Neutrophil (primary cell): ENCODE results near the gene LGALS3BP.

Experiments
- H3K27ac ChIP-seq: fragments of 200-600 bp; sonication (generic); 2 replicates; pipeline ENCODE4 v1.5.1; 2016; ENCODE audit warnings: mild to moderate bottlenecking, moderate library complexity
- H3K27me3 ChIP-seq: fragments of 200-600 bp; sonication (generic); 2 replicates; pipeline ENCODE4 v1.6.0; 2016; ENCODE audit warnings: mild to moderate bottlenecking
- H3K36me3 ChIP-seq: fragments of 200-600 bp; sonication (generic); 2 replicates; pipeline ENCODE4 v1.5.1; 2017
- H3K4me1 ChIP-seq, 2 experiments: fragments of 200-600 bp in 1 of 2; sonication (generic) in 1 of 2; 1 replicate in 1 of 2; 2 replicates in 1 of 2; pipeline versions ENCODE4 v1.5.1 to v1.6.1; 2013 to 2016; ENCODE audit warnings: low read depth in 1 of 2, low read length in 1 of 2, mild to moderate bottlenecking in 1 of 2, moderate library complexity in 1 of 2; ENCODE audit not compliant: control insufficient read depth in 1 of 2, insufficient read depth in 1 of 2
- H3K4me3 ChIP-seq, 2 experiments: fragments of 200-600 bp in 1 of 2; sonication (generic) in 1 of 2; 1 replicate in 1 of 2; 2 replicates in 1 of 2; pipeline ENCODE4 v1.5.1; 2013 to 2016; ENCODE audit warnings: low read depth in 1 of 2, low read length in 1 of 2, mild to moderate bottlenecking in 1 of 2, moderate library complexity in 1 of 2
- H3K9me3 ChIP-seq: fragments of 200-600 bp; sonication (generic); 2 replicates; pipeline ENCODE4 v1.5.1; 2016
- CTCF ChIP-seq: fragments of 200-600 bp; sonication (generic); IDR thresholded peaks from 2 replicates; pipeline ENCODE4 v1.5.1; 2016; ENCODE audit warnings: antibody characterized with exemption

Gene LGALS3BP

GRCh38 chr17:79017546-79018369 is 38.0 kb upstream of the LGALS3BP start:
- H3K36me3 ChIP-seq, result no peaks in the 10 kb centered on the region
- H3K27me3 ChIP-seq, result peaks cover 58% of the 10 kb centered on the region
- no peak overlapping the region for H3K4me3 ChIP-seq
- no peaks in the 10 kb centered on the region for H3K4me1 ChIP-seq
- TF ChIP-seq CTCF, result no peak
- no peaks in the 10 kb centered on the region for H3K9me3 ChIP-seq
- H3K27ac ChIP-seq, result no peak overlapping the region

GRCh38 chr17:79014158-79014758 is 34.5 kb upstream of the LGALS3BP start:
- peaks cover 5 to 6% of the 10 kb centered on the region in 2 experiments for H3K4me1 ChIP-seq
- no peaks in the 10 kb centered on the region for H3K9me3 ChIP-seq
- no peaks in the 10 kb centered on the region for H3K36me3 ChIP-seq
- H3K4me3 ChIP-seq, result no peak overlapping the region
- H3K27ac ChIP-seq, result no peak overlapping the region
- H3K27me3 ChIP-seq, result peaks cover 31% of the 10 kb centered on the region
- no peak for TF ChIP-seq CTCF

- H3K4me3 ChIP-seq, result no peak overlapping the region
- no peak for TF ChIP-seq CTCF
- H3K9me3 ChIP-seq, result no peaks in the 10 kb centered on the region
- peaks cover 5% of the 10 kb centered on the region for H3K36me3 ChIP-seq
- H3K27ac ChIP-seq, result no peak overlapping the region
- peaks cover 31% of the 10 kb centered on the region for H3K27me3 ChIP-seq
- peaks cover 18 to 20% of the 10 kb centered on the region in 2 experiments for H3K4me1 ChIP-seq
Measured at GRCh38 chr17:79012563-79013134, 32.9 kb upstream of the LGALS3BP start.

GRCh38 chr17:79011451-79012147 is 31.9 kb upstream of the LGALS3BP start:
- TF ChIP-seq CTCF, result no peak
- H3K9me3 ChIP-seq, result no peaks in the 10 kb centered on the region
- H3K27ac ChIP-seq, result no peak overlapping the region
- H3K36me3 ChIP-seq, result peaks cover 11% of the 10 kb centered on the region
- H3K27me3 ChIP-seq, result peaks cover 31% of the 10 kb centered on the region
- H3K4me3 ChIP-seq, result no peak overlapping the region
- peaks cover 27 to 29% of the 10 kb centered on the region in 2 experiments for H3K4me1 ChIP-seq

- TF ChIP-seq CTCF, result no peak
- H3K27ac ChIP-seq, result peak overlapping the region; percentile 91
- H3K36me3 ChIP-seq, result peaks cover 14% of the 10 kb centered on the region
- H3K9me3 ChIP-seq, result no peaks in the 10 kb centered on the region
- peak overlapping the region; percentile 76 to 89 for H3K4me3 ChIP-seq
- H3K27me3 ChIP-seq, result peaks cover 30% of the 10 kb centered on the region
- H3K4me1 ChIP-seq, result peaks cover 40 to 42% of the 10 kb centered on the region in 2 experiments
Measured at GRCh38 chr17:79010304-79010646, 30.6 kb upstream of the LGALS3BP start.
